HCT116 (cell line): Measurements from ENCODE around the gene SLC9A9. TPM values are rescaled to one million over a fixed set of nuclear protein-coding genes. Genes with fewer than 3 reads are reported as not detected.

Source experiments
- ATAC-seq: fragments of 200-7000 bp; cut with Tn5 transposase; 2 replicates; pipeline ENCODE4 v1.9.1; 2020; ENCODE audit warnings: mild to moderate bottlenecking, moderate library complexity
- BruUV-seq: library from RNA; stranded (reverse); fragments of 400-500 nt; replicated peaks from 2 replicates; lab custom pipeline; 2021; lab: Mats Ljungman, UMichigan
- CTCF ChIA-PET: fragments of 300-600 bp; sonication (Branson Sonifier 250); formaldehyde crosslinking; loops from one replicate; lab custom pipeline; 2021; ENCODE audit warnings: antibody characterized with exemption; lab: Charles Lee
- POLR2A ChIA-PET: fragments of 300-600, 350-600 bp; sonication (Branson Sonifier 250); formaldehyde crosslinking; loops from one replicate; lab custom pipeline; 2021; ENCODE audit warnings: antibody characterized with exemption; lab: Charles Lee
- RAD21 ChIA-PET, 2 experiments: fragments of 300-600 bp; sonication (Branson Sonifier 250); formaldehyde crosslinking; loops; one replicate each; lab custom pipeline; 2023; ENCODE audit warnings: low total read pairs in 2 of 2; ENCODE audit not compliant: uncharacterized antibody in 2 of 2, unreplicated experiment in 2 of 2, low non-redundant PET in 1 of 2; lab: Charles Lee
- DNase-seq: peaks from one replicate; pipeline ENCODE4 v3.0.0-alpha.2; 2010; ENCODE audit warnings: low read depth, low spot score
- H2AFZ ChIP-seq: fragments of 200-600 bp; shearing (Covaris generic), sonication (generic); 2 replicates; pipeline ENCODE4 v1.6.1; 2017; ENCODE audit warnings: low read depth, mixed run types, mixed read lengths, antibody characterized with exemption, low read length; ENCODE audit not compliant: poor library complexity, severe bottlenecking
- H3K27ac ChIP-seq: 2 replicates; pipeline ENCODE4 v1.5.1; 2012; ENCODE audit warnings: low read depth, low read length
- H3K27me3 ChIP-seq: fragments of 200-600 bp; sonication (generic); 2 replicates; pipeline ENCODE4 v1.6.1; 2016; ENCODE audit warnings: mixed run types, low read length, mixed read lengths; ENCODE audit not compliant: insufficient read depth
- H3K36me3 ChIP-seq, 2 experiments: fragments of 200-500 bp in 1 of 2; fragments of 200-600 bp in 1 of 2; sonication (Bioruptor generic) in 1 of 2; sonication (generic) in 1 of 2; 2 replicates each; pipeline versions ENCODE4 v1.5.1 to v1.6.1; 2014 to 2016; ENCODE audit warnings: low read length in 2 of 2, inconsistent platforms in 1 of 2, mixed read lengths in 1 of 2, mixed run types in 1 of 2; ENCODE audit not compliant: insufficient read depth in 2 of 2, control insufficient read depth in 1 of 2
- H3K4me1 ChIP-seq, 2 experiments: fragments of 200-600 bp in 1 of 2; sonication (generic) in 1 of 2; 2 replicates each; pipeline versions ENCODE4 v1.5.1 to v1.6.1; 2012 to 2017; ENCODE audit warnings: low read length in 2 of 2, inconsistent platforms in 1 of 2, mild to moderate bottlenecking in 1 of 2, mixed read lengths in 1 of 2, mixed run types in 1 of 2, moderate library complexity in 1 of 2; ENCODE audit not compliant: insufficient read depth in 2 of 2, control insufficient read depth in 1 of 2
- H3K4me2 ChIP-seq: fragments of 200-600 bp; sonication (generic); 2 replicates; pipeline ENCODE4 v1.6.1; 2017; ENCODE audit warnings: mixed run types, low read length, mixed read lengths
- H3K4me3 ChIP-seq, 2 experiments: fragments of 200-600 bp in 1 of 2; sonication (generic) in 1 of 2; replicated peaks in 1 of 2; 2 replicates each; pipeline ENCODE4 v1.5.1; 2011 to 2016; ENCODE audit warnings: low read length in 2 of 2, control low read depth in 1 of 2, low read depth in 1 of 2, mild to moderate bottlenecking in 1 of 2, mixed read lengths in 1 of 2, mixed run types in 1 of 2
- H3K79me2 ChIP-seq: fragments of 200-600 bp; sonication (generic); 2 replicates; pipeline ENCODE4 v1.6.1; 2017; ENCODE audit warnings: mild to moderate bottlenecking, mixed run types, low read length, moderate library complexity, mixed read lengths; ENCODE audit not compliant: insufficient read depth
- H3K9ac ChIP-seq: fragments of 200-600 bp; sonication (generic); 2 replicates; pipeline ENCODE4 v1.6.1; 2016; ENCODE audit warnings: low read length, mixed read lengths
- H3K9me2 ChIP-seq: fragments of 200-600 bp; sonication (generic), shearing (Covaris generic); 2 replicates; pipeline ENCODE4 v1.6.1; 2017; ENCODE audit warnings: mixed run types, mild to moderate bottlenecking, moderate library complexity; ENCODE audit not compliant: insufficient read depth
- H3K9me3 ChIP-seq, 2 experiments: fragments of 200-500 bp in 1 of 2; fragments of 200-600 bp in 1 of 2; sonication (Bioruptor generic) in 1 of 2; sonication (generic) in 1 of 2; 2 replicates each; pipeline ENCODE4 v1.6.1; 2014 to 2017; ENCODE audit warnings: low read length in 2 of 2, mixed read lengths in 2 of 2, inconsistent platforms in 1 of 2, low read depth in 1 of 2, mild to moderate bottlenecking in 1 of 2, mixed run types in 1 of 2, moderate library complexity in 1 of 2; ENCODE audit not compliant: control insufficient read depth in 1 of 2, insufficient read depth in 1 of 2
- H4K20me1 ChIP-seq: fragments of 200-600 bp; sonication (generic), shearing (Covaris generic); 2 replicates; pipeline ENCODE4 v1.6.1; 2017; ENCODE audit warnings: mixed run types, mild to moderate bottlenecking, moderate library complexity; ENCODE audit not compliant: insufficient read depth
- ATF3 ChIP-seq: IDR thresholded peaks from 2 replicates; pipeline ENCODE4 v1.6.1; 2012
- CBX3 ChIP-seq: IDR thresholded peaks from 2 replicates; pipeline ENCODE4 v1.6.1; 2012; ENCODE audit warnings: low read depth
- CEBPB ChIP-seq: IDR thresholded peaks from 2 replicates; pipeline ENCODE4 v1.6.1; 2012; ENCODE audit warnings: low read depth
- CTCF ChIP-seq, 3 experiments: fragments of 200-600 bp in 1 of 3; sonication (generic) in 1 of 3; IDR thresholded peaks in 2 of 3; conservative IDR thresholded peaks in 1 of 3; 2 replicates each; pipeline ENCODE4 v1.5.1; 2012 to 2017; ENCODE audit warnings: low read depth in 2 of 3, low read length in 2 of 3, antibody characterized with exemption in 1 of 3, borderline replicate concordance in 1 of 3, control low read depth in 1 of 3, mild to moderate bottlenecking in 1 of 3, mixed read lengths in 1 of 3, mixed run types in 1 of 3, moderate library complexity in 1 of 3; ENCODE audit not compliant: insufficient read depth in 1 of 3
- EGR1 ChIP-seq: IDR thresholded peaks from 2 replicates; pipeline ENCODE4 v1.6.1; 2012; ENCODE audit warnings: low read depth
- ELF1 ChIP-seq: IDR thresholded peaks from 2 replicates; pipeline ENCODE4 v1.6.1; 2012; ENCODE audit warnings: low read depth, borderline replicate concordance
- EZH2 ChIP-seq: fragments of 200-600 bp; sonication (generic); IDR thresholded peaks from 2 replicates; pipeline ENCODE4 v1.6.1; 2017; ENCODE audit warnings: antibody characterized with exemption, mixed run types
- EZH2phosphoT487 ChIP-seq: fragments of 200-600 bp; IDR thresholded peaks from 2 replicates; pipeline ENCODE4 v1.6.1; 2018; ENCODE audit warnings: antibody characterized with exemption, borderline replicate concordance
- FOSL1 ChIP-seq: IDR thresholded peaks from 2 replicates; pipeline ENCODE4 v1.6.1; 2012; ENCODE audit warnings: low read depth
- JUND ChIP-seq: IDR thresholded peaks from 2 replicates; pipeline ENCODE4 v1.6.1; 2012
- MAX ChIP-seq: IDR thresholded peaks from 2 replicates; pipeline ENCODE4 v1.6.1; 2012
- POLR2A ChIP-seq: IDR thresholded peaks from 2 replicates; pipeline ENCODE4 v1.7.0; 2011; ENCODE audit warnings: borderline replicate concordance; ENCODE audit not compliant: insufficient read depth, insufficient read length; ENCODE audit errors: extremely low read depth
- POLR2AphosphoS5 ChIP-seq: IDR thresholded peaks from 2 replicates; pipeline ENCODE4 v1.6.1; 2011; ENCODE audit warnings: mild to moderate bottlenecking, low read depth, low read length, moderate library complexity
- RAD21 ChIP-seq: IDR thresholded peaks from 2 replicates; pipeline ENCODE4 v1.6.1; 2012; ENCODE audit warnings: low read depth, mild to moderate bottlenecking
- SIN3A ChIP-seq: IDR thresholded peaks from 2 replicates; pipeline ENCODE4 v1.6.1; 2012; ENCODE audit warnings: low read depth
- SRF ChIP-seq: IDR thresholded peaks from 2 replicates; pipeline ENCODE4 v1.6.1; 2012; ENCODE audit warnings: low read depth
- TCF7L2 ChIP-seq: IDR thresholded peaks from 2 replicates; pipeline ENCODE4 v1.7.0; 2011; ENCODE audit warnings: borderline replicate concordance, inconsistent platforms; ENCODE audit not compliant: insufficient read depth, insufficient read length; ENCODE audit errors: extremely low read depth
- YY1 ChIP-seq: IDR thresholded peaks from 2 replicates; pipeline ENCODE4 v1.6.1; 2011; ENCODE audit warnings: low read length, low read depth, moderate library complexity, mild to moderate bottlenecking; ENCODE audit not compliant: insufficient replicate concordance; ENCODE audit errors: extremely low read depth
- ZFX ChIP-seq: fragments of 450-650 bp; IDR thresholded peaks from 2 replicates; pipeline ENCODE4 v1.6.1; 2017
- ZNF274 ChIP-seq: fragments of 200-500 bp; sonication (Bioruptor generic); IDR thresholded peaks from 2 replicates; pipeline ENCODE4 v1.6.1; 2014; ENCODE audit warnings: mild to moderate bottlenecking, low read depth, low read length, inconsistent platforms
- intact Hi-C: fragments of 100-400 bp; cut with micrococcal nuclease; formaldehyde crosslinking; loops from 2 replicates; pipeline ENCODE4 v1.10.0; 2022
- total RNA-seq: library from RNA; stranded (reverse); gene quantifications from one replicate; pipeline ENCODE4 v1.2.1, GENCODE V29; 2021; ENCODE audit not compliant: unreplicated experiment

SLC9A9 gene
- total RNA-seq, 1 experiment from 2014 or later, result 0.20 TPM

- Histone ChIP-seq H3K9me3 (no peaks in the 10 kb centered on the region), H3K4me2 (no peak overlapping the region), H3K9me2 (no peaks in the 10 kb centered on the region), H3K79me2 (no peaks in the 10 kb centered on the region), H3K4me1 (no peaks in the 10 kb centered on the region), H2AFZ (no peak overlapping the region), H3K27ac (no peak overlapping the region), H3K27me3 (no peaks in the 10 kb centered on the region), H3K4me3 (no peak overlapping the region), H3K9ac (no peak overlapping the region), H3K36me3 (no peaks in the 10 kb centered on the region), H4K20me1 (no peaks in the 10 kb centered on the region)
- no peak for DNase-seq
- ChIA-PET CTCF (no interaction called here), RAD21 (no interaction called here), POLR2A (no interaction called here)
- ATAC-seq, result no peak
- TF ChIP-seq POLR2A (no peak), RAD21 (no peak), ELF1 (no peak), EGR1 (no peak), SRF (no peak), SIN3A (no peak), MAX (no peak), POLR2AphosphoS5 (no peak), FOSL1 (no peak), CBX3 (no peak), YY1 (no peak), JUND (no peak), EZH2 (no peak), CEBPB (no peak), TCF7L2 (no peak), ATF3 (no peak), EZH2phosphoT487 (no peak), ZFX (no peak), ZNF274 (no peak), CTCF (IDR thresholded peaks at IDR 0.05 in 2 of 3, conservative IDR thresholded peaks at IDR 0.05 in 1 of 3; ENCODE audit: borderline replicate concordance in 1 of 3, insufficient read depth in 1 of 3, low read depth in 2 of 3, low read length in 2 of 3) (no peak)
- BruUV-seq, result no TSS peak
- intact Hi-C loops, result no loop called here
Observed at GRCh38 chr3:143510601-143511000, 337.7 kb downstream of the SLC9A9 start.
